ENCODE results near the gene ZNG1A.
"Not testable (repeated sequence)": the region's sequence is repeated elsewhere in the genome, so short reads cannot be mapped to it uniquely, and the experiment has no call there.

GRCh38 chr9:73076-73899 lies 105.6 kb downstream of the ZNG1A start:
- TF ChIP-seq POLR2A, EP300 (IDR thresholded peaks at IDR 0.05): not testable (repeated sequence)
- peak in 1 of 4 experiments; percentile 4 for TF ChIP-seq CTCF (IDR thresholded peaks at IDR 0.05)
